K562 (cell line): ENCODE results near the gene FAM186B. TPM values are rescaled to one million over a fixed set of nuclear protein-coding genes. Genes with fewer than 3 reads are reported as not detected.

Source experiments
- ARHGAP35 ChIP-seq: fragments of 450-650 bp; IDR thresholded peaks from 2 replicates; pipeline ENCODE4 v1.6.1; 2018; ENCODE audit not compliant: partially characterized antibody
- ATF4 ChIP-seq: fragments of 450-650 bp; formaldehyde crosslinking; IDR thresholded peaks from 2 replicates; pipeline ENCODE4 v1.4.0; 2022; ENCODE audit warnings: mild to moderate bottlenecking, moderate library complexity
- COPS2 ChIP-seq: fragments of 450-650 bp; conservative IDR thresholded peaks from 2 replicates; pipeline ENCODE4 v1.6.1; 2016; ENCODE audit warnings: mild to moderate bottlenecking, moderate library complexity
- CUX1 ChIP-seq: fragments of 200-800 bp; sonication (Bioruptor generic); IDR thresholded peaks from 2 replicates; pipeline ENCODE4 v1.6.1; 2016; ENCODE audit warnings: missing genetic modification characterization, missing compliant biosample characterization
- DNMT1 ChIP-seq: fragments of 450-650 bp; IDR thresholded peaks from 2 replicates; pipeline ENCODE4 v1.6.1; 2016; ENCODE audit warnings: antibody characterized with exemption, mild to moderate bottlenecking
- FOXJ3 ChIP-seq: sonication (generic); formaldehyde crosslinking; IDR thresholded peaks from 2 replicates; pipeline ENCODE4 v1.4.0; 2020; ENCODE audit warnings: mild to moderate bottlenecking, missing genetic modification reagents
- HSF4 ChIP-seq: fragments of 250-450 bp; sonication (Bioruptor Pico); IDR thresholded peaks from 2 replicates; pipeline ENCODE4 v2.1.2; 2022; ENCODE audit warnings: mild to moderate bottlenecking, moderate library complexity, borderline replicate concordance
- IRF2 ChIP-seq: sonication (generic); formaldehyde crosslinking; IDR thresholded peaks from 2 replicates; pipeline ENCODE4 v1.8.1; 2022; ENCODE audit warnings: mild to moderate bottlenecking, missing genetic modification reagents
- MLX ChIP-seq, 2 experiments: fragments of 450-650 bp in 1 of 2; sonication (generic) in 1 of 2; formaldehyde crosslinking; conservative IDR thresholded peaks; 2 replicates each; pipeline versions ENCODE4 v1.4.0 to v1.8.1; 2020 to 2022; ENCODE audit warnings: mild to moderate bottlenecking in 1 of 2, missing genetic modification reagents in 1 of 2
- NFATC3 ChIP-seq: fragments of 450-650 bp; IDR thresholded peaks from 2 replicates; pipeline ENCODE4 v1.6.1; 2017; ENCODE audit warnings: mild to moderate bottlenecking
- NR3C1 ChIP-seq: sonication (generic); formaldehyde crosslinking; IDR thresholded peaks from 2 replicates; pipeline ENCODE4 v1.8.1; 2022; ENCODE audit warnings: missing genetic modification reagents
- TAF15 ChIP-seq: fragments of 200-400 bp; formaldehyde crosslinking; IDR thresholded peaks from 2 replicates; pipeline ENCODE4 v1.6.1; 2017; ENCODE audit warnings: mild to moderate bottlenecking, low read depth, low read length, moderate library complexity
- TFAM ChIP-seq: fragments of 250-450 bp; sonication (Bioruptor Pico); conservative IDR thresholded peaks from 2 replicates; pipeline ENCODE4 v1.5.0; 2021; ENCODE audit warnings: mild to moderate bottlenecking, moderate library complexity
- ZBTB1 ChIP-seq: sonication (generic); formaldehyde crosslinking; IDR thresholded peaks from 2 replicates; pipeline ENCODE4 v1.8.1; 2023; ENCODE audit warnings: missing genetic modification reagents, low read depth, mild to moderate bottlenecking, borderline replicate concordance
- ZNF121 ChIP-seq: sonication (generic); formaldehyde crosslinking; conservative IDR thresholded peaks from 2 replicates; pipeline ENCODE4 v1.8.0; 2022; ENCODE audit warnings: missing genetic modification reagents
- ZNF263 ChIP-seq: sonication (generic); formaldehyde crosslinking; IDR thresholded peaks from 2 replicates; pipeline ENCODE4 v1.8.0; 2022; ENCODE audit warnings: mild to moderate bottlenecking, missing genetic modification reagents, borderline replicate concordance
- polyA plus RNA-seq, 8 experiments: library from polyadenylated mRNA; depleted of rRNA in 4 of 8; stranded (reverse) in 5 of 8; unstranded in 3 of 8; fragments of >200 nt; fragmentation: Nextera tagmentation in 2 of 8; fragmentation: Illumina TruSeq in 1 of 8; extraction: Ambion mirVana in 2 of 8; extraction: Trizol in 1 of 8; gene quantifications; 2 replicates each; pipeline versions ENCODE4 v1.2.1 to v1.2.3, GENCODE V29; 2011 to 2014; ENCODE audit warnings: inconsistent platforms in 1 of 8, missing spikeins in 1 of 8
- total RNA-seq, 7 experiments: library from RNA; depleted of rRNA in 6 of 7; stranded (reverse); fragments of >200 nt in 6 of 7; fragmentation: Illumina TruSeq in 2 of 7; extraction: Trizol in 2 of 7; gene quantifications; 2 replicates each; pipeline versions ENCODE4 v1.2.1 to v1.2.3, GENCODE V29; 2011 to 2021; ENCODE audit warnings: low replicate concordance in 1 of 7
- TF ChIP-seq, protein P1 (sequence below): fragments of 250-450 bp; sonication (Bioruptor Pico); IDR thresholded peaks from 2 replicates; pipeline ENCODE4 v1.9.0; 2021; ENCODE audit warnings: mild to moderate bottlenecking, inconsistent platforms
- TF ChIP-seq, protein P2 (sequence below): fragments of 250-450 bp; sonication (Bioruptor Pico); IDR thresholded peaks from 2 replicates; pipeline ENCODE4 v1.5.0; 2020; ENCODE audit warnings: mild to moderate bottlenecking

The FAM186B gene
- total and polyA plus RNA-seq, 9 of the 15 experiments (the other 6 are each of a cell fraction or from before 2014, with no cell fraction given) = 0.07 to 0.42 (median 0.15) TPM

- TF ChIP-seq CUX1 (CRISPR knock-in tag) (no peak), ARHGAP35 (no peak), COPS2 (no peak), NR3C1 (CRISPR knock-in tag) (no peak), ZNF263 (no peak), FOXJ3 (CRISPR knock-in tag) (no peak), ZNF121 (CRISPR knock-in tag) (no peak), NFATC3 (no peak), TFAM (no peak), DNMT1 (no peak), ATF4 (CRISPR knock-in tag) (no peak), MLX (CRISPR knock-in tag; conservative IDR thresholded peaks at IDR 0.05) (no peak), IRF2 (no peak), HSF4 (CRISPR knock-in tag) (no peak), ZBTB1 (CRISPR knock-in tag) (no peak), TAF15 (no peak)
- TF ChIP-seq, protein P1, sequence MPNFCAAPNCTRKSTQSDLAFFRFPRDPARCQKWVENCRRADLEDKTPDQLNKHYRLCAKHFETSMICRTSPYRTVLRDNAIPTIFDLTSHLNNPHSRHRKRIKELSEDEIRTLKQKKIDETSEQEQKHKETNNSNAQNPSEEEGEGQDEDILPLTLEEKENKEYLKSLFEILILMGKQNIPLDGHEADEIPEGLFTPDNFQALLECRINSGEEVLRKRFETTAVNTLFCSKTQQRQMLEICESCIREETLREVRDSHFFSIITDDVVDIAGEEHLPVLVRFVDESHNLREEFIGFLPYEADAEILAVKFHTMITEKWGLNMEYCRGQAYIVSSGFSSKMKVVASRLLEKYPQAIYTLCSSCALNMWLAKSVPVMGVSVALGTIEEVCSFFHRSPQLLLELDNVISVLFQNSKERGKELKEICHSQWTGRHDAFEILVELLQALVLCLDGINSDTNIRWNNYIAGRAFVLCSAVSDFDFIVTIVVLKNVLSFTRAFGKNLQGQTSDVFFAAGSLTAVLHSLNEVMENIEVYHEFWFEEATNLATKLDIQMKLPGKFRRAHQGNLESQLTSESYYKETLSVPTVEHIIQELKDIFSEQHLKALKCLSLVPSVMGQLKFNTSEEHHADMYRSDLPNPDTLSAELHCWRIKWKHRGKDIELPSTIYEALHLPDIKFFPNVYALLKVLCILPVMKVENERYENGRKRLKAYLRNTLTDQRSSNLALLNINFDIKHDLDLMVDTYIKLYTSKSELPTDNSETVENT (CRISPR knock-in tag) = no peak
- TF ChIP-seq, protein P2, sequence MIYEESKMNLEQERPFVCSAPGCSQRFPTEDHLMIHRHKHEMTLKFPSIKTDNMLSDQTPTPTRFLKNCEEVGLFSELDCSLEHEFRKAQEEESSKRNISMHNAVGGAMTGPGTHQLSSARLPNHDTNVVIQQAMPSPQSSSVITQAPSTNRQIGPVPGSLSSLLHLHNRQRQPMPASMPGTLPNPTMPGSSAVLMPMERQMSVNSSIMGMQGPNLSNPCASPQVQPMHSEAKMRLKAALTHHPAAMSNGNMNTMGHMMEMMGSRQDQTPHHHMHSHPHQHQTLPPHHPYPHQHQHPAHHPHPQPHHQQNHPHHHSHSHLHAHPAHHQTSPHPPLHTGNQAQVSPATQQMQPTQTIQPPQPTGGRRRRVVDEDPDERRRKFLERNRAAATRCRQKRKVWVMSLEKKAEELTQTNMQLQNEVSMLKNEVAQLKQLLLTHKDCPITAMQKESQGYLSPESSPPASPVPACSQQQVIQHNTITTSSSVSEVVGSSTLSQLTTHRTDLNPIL (CRISPR knock-in tag) = no peak
These were observed 17.2 kb upstream of the FAM186B start (continued) for GRCh38 chr12:49622501-49623141.
